Fibroblast of villous mesenchyme (primary cell): Measurements from ENCODE around the gene ABCC4. TPM values are rescaled to one million over a fixed set of nuclear protein-coding genes. Genes with fewer than 3 reads are reported as not detected.

Experiments
- DNase-seq: peaks from one replicate; pipeline ENCODE4 v3.0.0-alpha.2; 2010; ENCODE audit warnings: low read depth
- H3K4me3 ChIP-seq: 2 replicates; pipeline ENCODE4 v1.5.1; 2011; ENCODE audit warnings: low read depth, mild to moderate bottlenecking, low read length
- CTCF ChIP-seq: IDR thresholded peaks from 2 replicates; pipeline ENCODE4 v1.5.1; 2012; ENCODE audit warnings: low read depth, mild to moderate bottlenecking, low read length; ENCODE audit not compliant: insufficient read depth
- small RNA-seq: library from RNA; depleted of rRNA; stranded (forward); fragments of <200 nt; gene quantifications from one replicate; pipeline ENCODE3, GENCODE V24; 2012
- total RNA-seq: library from RNA; depleted of rRNA; stranded (reverse); fragments of >200 nt; gene quantifications from 2 replicates; pipeline ENCODE4 v1.2.3, GENCODE V29; 2012

The ABCC4 gene
- total RNA-seq, 1 donor: 56.6 TPM

DNA sequence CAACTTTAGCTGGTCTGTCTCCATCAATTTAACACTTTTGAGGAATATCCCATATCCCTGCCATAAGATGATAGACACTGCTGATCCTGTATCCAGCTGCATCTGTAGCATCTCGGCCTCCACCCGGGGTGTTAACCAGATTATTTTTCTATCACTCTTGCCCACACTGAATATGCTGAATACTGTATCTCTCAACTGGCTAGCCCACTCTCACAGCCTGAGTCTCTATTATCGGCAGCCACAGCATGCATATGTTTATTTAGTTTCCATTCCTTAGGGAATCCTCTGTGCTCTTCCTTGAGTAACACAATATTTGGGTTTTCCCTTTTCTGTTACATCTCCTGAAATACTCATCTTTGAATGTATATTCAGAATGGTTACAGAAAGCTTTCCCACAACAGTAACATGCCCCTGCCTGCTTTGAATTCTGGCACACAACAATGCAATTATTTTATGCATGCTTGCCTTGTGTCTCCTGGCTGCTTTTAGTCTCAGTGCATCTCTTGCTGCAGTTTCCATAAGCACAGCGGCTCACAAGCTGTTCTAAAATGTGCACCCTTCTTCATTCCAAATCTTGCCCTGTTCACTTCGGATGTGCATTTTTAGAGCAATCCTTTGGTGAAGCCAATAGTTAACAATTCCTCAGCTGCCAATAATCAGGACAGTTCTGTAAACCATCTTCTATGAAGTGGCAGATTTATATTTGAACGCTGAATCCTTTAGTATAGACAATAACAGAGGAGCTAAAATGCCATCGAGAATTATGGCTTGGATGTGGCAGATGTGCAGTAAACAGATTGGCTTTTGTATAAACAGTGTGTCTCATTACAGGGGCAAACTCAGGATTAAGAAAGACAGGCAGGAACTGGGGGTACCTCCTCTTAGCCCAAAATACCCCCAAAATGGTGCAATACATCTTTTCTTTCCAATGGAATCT is 327.0 kb downstream of the ABCC4 start:
- no peak overlapping the region for H3K4me3 ChIP-seq
- DNase-seq: no peak
- TF ChIP-seq CTCF: no peak

- TF ChIP-seq CTCF: no peak
- DNase-seq: no peak
- H3K4me3 ChIP-seq: no peak overlapping the region
Measured at GRCh38 chr13:94972262-94972661, 329.0 kb downstream of the ABCC4 start.

Small RNAs within 50 kb of the gene (small RNA-seq; reads per million reads assigned to genes)
- gene RNU6-62P (not detected), gene RNY3P8 (not detected), gene RNY4P27 (0.56 reads per million)
